Right renal pelvis (tissue), 4 donors: ENCODE measurements around the gene ELAVL1. TPM values are rescaled to one million over a fixed set of nuclear protein-coding genes. Genes with fewer than 3 reads are reported as not detected.
"Not testable (repeated sequence)": the region's sequence is repeated elsewhere in the genome, so short reads cannot be mapped to it uniquely, and the experiment has no call there.

Experiments
- DNase-seq, 4 donors: peaks; one replicate each; pipeline ENCODE4 v3.0.0-alpha.2; 2013; ENCODE audit warnings: low read depth in 4 of 4, low spot score in 3 of 4, missing footprints in 1 of 4
- polyA plus RNA-seq, 4 donors: library from polyadenylated mRNA; unstranded; fragments of 120-200 nt; gene quantifications; one replicate each; pipeline ENCODE4 v1.2.1, GENCODE V29; 2013; ENCODE audit not compliant: insufficient read length in 4 of 4

Gene ELAVL1
- polyA plus RNA-seq = 10 to 100 TPM; 87.8 to 91.8 (median 89.0) TPM

DNA sequence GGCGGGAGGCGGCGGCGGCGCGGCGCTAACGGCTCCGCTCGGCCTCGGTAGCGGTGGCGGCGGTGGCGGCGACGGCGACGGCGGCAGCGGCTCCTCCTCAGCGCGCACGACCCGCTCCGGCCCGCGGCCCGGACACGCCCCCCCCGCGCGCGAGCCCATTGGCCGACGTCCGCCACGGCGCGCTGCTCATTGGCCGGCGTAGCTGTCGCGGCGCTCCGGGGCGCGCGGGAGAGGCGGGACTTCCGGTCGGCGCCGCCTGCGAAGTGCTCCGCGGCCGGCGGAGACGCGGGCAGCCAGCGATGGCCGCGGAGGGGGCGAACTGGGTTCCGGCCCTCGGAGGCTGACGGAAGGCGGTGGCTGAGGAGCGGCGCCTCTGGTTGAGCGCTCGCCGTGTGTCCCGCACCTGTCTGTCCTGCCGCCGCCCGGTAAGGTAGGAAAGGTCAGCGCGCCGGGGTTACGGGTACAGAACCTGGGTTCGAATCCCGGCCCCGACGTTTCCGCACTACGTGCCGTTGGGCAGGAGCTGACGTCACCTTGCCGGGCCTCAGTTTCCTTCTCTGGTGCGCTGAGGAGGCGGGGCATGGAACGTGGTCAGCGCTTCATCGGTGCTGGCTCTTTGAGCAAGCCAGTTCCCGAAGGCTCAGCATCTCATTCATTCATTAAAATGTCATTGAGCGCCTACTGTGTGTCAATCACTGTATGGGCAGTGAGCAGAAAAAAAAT, at the start of gene ELAVL1:
Gene ELAVL1 (minus strand): TSS at position 108 of the 723 bp plus-strand sequence. CDS start 13,826 bp downstream, outside the sequence.
- DNase-seq = peak; percentile 79 to 83 (median 80)

DNA sequence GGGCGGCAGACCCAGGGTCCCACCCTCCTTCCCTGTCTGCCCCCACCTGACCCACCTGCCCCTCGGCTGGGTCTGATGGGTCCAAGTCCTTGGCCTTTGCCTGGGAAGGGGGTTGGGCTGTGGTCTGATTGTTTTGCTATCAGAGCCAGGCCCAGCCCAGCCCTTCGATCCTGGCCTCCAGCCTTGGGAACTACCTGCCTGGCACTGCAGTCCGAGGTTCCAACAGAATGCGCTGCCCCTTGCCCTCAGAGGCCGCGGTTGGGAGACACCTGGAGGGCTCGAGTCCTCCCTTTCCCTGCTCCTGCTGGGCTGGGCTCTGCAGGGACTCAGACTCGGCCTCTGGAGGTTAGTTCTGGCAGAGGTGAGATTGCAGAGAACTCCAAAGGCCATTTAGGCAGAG, 48.7 kb upstream of the ELAVL1 start:
- DNase-seq = no peak

DNA sequence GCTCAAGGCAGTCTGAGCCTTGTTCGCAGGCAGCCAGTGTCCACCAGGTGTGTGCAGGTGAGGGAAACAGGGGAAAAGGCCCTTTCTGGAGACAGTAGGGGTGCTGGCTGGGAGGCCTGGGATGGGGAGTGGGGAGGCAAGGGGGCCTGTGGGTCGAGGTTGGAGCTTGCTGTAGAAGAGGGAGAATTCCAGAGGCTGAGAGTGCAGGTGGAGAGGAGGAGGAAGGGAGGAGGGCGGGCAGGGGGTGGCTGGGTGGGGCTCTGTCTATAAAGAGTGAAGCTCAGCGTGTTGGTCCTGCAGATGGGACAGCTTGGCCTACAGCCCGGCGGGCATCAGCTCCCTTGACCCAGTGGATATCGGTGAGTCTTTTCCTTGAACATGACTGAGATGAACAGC, 47.0 kb upstream of the ELAVL1 start, which contains the start of gene CCL25:
Gene CCL25 (plus strand): TSS at position 297 of the 396 bp plus-strand sequence. CDS start 290 bp downstream, outside the sequence.
- no peak for DNase-seq

DNA sequence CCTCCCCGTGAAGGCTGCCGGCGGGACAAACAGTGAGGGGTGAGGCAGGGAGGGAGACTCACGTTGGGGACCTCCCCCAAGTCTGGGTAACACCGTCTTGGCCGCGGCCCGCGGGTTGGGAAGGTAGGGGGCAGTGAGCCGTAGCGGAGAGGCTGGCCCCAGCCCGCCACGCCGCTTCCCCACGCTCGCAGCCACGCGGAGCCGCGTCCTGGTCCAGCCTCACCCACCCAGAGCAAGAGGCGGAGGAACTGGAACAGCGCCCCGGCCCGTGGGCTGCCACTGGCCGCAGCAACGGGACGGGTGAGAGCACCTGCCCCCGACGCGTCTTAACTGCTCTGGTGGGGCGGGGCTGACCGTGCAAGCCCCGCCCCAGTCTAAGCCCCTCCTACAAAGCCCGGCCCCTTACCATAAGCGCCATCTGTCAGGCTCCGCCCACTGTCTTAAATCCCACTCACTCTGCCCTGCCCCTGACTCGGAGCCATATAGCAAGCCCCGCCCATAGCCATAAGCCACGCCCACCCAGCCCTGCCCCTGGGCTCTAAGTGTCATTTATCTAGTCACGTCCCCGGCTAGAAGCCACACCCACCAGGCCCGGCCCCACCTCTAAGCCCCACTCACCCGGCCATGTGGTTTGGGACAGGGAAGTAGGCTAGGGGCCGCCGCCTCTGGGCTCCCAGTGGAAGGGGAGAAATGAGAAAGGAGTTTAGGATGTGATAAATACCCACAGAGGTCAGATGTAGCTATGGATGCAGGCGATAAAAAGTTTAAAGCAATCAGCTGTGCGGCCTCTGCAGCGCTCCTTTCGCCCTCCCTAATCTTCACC, 45.0 kb upstream of the ELAVL1 start:
- peak; percentile 58 to 71 (median 69) for DNase-seq

DNA sequence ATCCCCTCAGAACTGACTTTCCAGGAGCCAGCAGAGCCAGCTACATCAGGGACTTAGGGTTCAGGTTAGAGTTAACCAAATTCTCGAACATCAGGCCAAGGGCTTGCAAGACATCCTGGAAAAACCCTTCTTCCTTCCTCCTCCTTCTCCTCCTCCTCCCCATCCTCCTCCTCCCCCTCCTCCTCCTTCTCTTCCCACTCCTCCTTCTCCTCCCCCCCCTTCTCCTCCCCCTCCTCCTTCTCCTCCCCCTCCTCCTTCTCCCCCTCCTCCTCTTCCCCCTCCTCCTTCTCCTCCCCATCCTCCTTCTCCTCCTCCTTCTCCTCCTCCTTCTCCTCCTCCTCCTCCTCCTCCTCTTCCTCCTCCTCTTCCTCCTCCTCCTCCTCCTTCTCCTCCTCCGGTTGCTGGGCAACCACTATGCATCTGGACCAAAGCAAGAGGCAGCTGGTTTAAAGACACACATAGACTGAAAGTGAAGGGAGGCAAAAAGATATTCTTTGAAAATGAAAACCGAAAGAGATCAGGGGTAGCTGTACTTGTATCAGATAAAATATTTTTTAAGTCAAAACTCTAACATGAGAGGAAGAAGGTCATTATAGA, 41.2 kb upstream of the ELAVL1 start:
- no peak for DNase-seq

DNA sequence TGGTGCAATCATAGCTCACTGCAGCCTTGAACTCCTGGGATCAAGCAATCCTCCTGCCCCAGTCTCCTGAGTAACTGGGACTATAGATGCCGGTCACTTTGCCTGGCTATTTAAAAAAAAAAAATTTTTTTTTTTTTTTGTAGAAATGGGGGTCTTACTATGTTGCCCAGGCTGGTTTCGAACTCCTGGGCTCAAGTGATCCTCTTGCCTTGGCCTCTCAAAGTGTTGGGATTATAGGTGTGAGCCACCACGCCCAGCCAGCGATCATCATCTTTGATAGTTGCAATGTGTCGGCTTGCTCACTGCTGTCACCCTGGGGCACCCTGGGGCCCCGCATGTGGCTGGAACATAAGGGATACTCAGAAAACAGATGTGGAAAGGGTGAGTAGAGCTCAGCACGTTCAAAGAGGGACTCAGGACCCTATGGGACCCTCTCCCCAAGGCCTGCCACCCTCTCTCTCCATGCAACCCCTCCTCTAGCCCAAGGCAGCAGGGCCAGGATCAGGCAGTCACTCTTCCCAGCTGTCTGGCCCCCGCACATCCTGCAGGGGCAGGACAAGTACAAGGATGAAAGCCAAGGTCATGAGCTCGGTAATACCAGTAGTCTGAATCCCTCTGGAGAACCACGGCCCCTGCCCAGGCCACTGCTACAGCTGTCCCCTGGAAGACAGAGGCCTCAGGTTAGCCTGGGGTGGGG, 40.6 kb upstream of the ELAVL1 start:
- DNase-seq = no peak

DNA sequence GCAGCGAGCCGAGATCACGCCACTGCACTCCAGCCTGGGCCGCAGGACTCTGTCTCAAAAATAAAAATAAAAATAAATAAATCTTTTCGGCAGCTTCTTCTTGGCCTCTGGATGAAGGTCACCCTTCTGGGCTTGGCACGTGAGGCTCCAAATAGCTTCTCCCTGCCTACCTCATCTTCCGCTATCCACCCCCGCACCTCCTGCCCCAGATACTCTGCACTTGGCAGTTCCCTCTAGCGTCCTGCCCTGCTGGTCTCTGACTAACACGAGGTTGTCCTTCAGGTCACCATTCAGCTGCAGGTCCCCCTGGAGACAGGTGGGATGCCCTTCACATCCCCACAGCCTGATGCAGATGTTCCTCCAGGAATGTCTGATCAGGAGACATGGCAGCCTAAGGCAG, 38.6 kb upstream of the ELAVL1 start:
- no peak for DNase-seq

DNA sequence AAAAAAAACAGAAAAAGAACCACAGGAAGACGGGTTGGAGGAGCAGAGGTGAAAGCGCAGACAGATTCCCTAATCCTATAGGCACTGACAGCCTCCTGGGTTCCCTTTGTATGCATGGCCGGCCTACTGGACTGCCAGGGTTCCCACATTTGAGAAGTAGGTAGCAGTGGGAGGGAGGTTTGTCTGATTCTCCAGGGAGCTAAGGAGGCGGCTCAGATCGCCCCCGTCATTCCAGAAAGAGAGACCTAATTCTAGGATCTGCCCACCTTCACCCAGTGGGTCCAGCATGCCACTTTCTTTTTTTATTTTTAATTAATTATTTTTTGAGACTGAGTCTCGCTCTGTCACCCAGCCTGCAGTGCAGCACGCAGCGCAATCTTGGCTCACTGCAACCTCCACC, 37.5 kb upstream of the ELAVL1 start:
- DNase-seq = no peak

DNA sequence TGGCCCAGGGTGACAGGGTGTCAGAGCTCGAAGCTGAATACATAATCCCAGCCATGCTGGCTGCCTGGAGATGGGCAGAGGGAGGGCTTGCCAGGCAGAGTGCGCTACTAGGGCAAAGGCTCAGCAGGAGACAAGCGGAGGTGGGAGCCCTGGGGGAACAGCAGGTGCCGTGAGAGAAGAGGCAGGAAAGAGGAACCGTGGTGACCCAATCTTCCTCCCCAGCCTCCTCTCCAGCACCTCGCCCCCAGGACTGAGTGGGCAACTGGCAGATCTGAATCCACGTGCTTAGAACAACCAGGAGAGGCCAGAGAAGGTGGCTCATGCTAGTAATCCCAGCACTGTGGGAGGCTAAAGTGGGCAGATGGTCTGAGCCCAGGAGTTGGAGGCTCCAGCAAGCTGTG, 36.1 kb upstream of the ELAVL1 start:
- no peak for DNase-seq

DNA sequence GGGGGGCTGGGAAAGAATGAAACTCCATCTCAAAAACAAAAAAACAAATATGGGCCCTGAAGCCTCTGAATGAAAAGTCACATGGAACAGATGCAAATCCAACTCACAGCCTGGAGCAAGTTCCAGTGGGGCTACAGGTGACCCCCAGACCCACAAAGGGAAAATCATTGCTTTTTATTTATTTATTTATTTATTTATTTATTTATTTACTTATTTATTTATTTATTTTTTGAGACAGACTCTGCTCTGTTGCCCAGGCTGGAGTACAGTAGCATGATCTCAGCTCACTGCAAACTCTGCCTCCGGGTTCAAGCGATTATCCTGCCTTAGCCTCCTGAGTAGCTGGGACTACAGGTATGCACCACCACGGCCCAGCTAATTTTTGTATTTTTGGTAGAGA, 33.8 kb upstream of the ELAVL1 start:
- DNase-seq = no peak

DNA sequence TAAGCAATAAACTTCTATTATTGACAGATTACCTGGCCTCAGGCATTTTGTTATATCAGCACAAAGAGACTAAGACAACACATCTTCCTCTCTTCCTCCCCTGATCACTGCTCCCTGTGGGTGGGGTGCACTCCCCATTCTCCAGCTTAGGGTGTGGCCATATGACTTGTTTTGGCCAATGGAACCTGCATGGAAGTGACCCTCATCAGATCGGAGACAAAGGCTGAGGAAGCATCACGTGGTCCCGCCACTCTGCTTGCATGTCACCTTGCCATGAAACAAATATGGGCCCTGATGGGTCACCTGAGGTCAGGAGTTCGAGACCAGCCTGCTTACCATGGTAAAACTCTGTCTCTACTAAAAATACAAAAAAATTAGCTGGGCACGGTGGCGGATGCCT, 33.4 kb upstream of the ELAVL1 start:
- no peak for DNase-seq

DNA sequence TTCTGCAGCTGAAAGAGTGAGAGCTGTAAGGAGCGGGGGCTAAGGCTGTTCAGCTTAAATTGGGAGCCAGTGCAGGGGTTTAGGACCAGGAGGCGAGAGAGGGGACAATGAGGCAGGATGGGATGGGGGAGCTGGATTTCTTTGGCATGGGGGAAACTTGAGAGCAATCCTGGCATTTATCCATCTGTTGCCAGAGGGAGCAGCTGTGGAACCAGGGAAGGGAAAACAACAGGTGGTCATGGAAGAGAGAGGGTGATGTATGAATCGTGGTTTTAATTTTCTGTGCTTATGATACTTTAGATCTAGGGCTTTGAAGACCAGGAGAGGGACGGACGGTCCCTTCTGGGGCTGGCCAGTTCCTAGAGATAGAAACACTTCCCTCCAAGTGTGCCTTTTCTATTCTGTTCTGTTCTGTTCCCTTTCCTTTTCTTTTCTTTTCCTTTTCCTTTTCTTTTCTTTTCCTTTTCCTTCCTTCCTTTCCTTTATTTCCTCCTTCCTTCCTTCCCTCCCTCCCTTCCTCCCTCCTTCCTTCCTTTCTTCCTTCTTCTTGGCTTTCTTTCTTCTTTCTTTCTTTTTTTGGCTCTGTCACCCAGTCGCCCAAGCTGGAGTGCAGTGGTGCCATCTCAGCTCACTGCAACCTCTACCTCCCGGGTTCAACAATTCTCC, 31.1 kb upstream of the ELAVL1 start:
- no peak for DNase-seq

DNA sequence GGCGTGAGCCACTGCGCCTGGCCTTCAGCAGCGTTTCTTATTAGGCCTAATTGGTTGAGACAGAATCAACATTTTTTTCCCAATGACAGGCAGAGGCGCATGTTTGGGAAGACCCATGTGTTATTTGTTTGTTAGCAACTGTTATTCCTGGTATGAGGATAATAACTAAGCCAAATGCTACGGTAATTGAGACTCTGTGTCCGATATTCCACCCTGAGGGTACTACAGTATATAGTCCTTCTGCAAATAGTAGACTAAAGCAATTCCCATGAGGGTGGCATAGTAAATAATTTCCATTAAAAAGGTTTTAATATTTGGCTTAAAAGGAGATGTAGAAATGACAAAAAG, 28.7 kb upstream of the ELAVL1 start:
- no peak for DNase-seq

DNA sequence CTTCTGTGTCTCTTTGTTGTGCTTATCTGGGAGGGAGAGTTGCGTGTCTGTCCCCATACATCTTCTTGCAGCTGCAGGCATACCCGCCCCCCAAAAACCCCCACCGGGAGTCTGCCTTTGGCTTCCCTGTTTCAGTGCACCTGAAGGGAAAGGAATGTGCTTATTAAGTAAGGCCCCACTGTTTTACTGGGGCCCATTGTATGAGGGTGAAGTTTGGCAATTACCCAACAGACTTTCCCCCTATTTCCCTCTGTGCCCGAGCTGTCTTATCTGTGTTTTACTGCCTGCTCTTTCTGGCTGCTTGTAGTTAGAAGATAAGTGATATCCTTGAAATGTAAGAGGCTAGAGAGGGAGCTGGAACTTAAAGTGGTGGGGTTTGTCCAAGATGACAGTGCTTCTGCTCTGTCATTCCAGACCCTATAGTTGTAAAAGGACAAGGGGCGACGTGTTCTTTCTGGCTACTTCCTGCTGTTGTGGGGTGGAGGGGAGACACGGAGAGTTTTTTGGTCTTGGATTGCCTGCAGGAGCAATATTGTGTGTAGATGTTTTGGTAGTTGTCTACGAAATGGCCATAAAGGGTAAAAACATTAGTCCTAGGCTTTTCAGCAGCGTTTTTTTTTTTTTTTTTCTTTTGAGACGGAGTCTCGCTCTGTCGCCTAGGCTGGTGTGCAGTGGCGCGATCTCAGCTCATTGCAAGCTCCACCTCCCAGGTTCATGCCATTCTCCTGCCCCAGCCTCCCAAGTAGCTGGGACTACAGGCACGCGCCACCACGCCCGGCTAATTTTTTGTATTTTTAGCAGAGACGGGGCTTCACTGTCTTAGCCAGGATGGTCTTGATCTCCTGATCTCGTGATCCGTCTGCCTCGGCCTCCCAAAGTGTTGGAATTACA, 28.1 kb upstream of the ELAVL1 start:
- not testable (repeated sequence) for DNase-seq

DNA sequence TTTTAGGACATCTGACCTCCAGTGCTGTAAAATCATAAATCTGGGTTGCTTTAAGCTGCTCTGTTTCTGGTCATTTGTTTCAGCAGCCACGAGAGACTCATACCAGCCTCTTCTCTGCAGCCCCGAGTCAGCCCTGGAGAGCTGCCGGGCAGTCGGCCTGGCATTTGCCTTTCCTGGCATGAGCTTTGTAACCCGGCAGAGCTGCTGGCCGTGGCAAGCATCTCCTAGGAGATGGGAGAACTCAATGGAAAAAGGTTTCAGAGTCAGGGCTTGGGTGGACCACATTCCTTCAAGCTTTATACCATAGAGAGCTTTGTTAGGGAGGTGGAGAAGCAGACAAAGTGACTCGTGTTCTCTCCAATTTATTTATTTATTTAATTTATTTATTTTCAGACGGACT, 25.5 kb upstream of the ELAVL1 start:
- DNase-seq = no peak

DNA sequence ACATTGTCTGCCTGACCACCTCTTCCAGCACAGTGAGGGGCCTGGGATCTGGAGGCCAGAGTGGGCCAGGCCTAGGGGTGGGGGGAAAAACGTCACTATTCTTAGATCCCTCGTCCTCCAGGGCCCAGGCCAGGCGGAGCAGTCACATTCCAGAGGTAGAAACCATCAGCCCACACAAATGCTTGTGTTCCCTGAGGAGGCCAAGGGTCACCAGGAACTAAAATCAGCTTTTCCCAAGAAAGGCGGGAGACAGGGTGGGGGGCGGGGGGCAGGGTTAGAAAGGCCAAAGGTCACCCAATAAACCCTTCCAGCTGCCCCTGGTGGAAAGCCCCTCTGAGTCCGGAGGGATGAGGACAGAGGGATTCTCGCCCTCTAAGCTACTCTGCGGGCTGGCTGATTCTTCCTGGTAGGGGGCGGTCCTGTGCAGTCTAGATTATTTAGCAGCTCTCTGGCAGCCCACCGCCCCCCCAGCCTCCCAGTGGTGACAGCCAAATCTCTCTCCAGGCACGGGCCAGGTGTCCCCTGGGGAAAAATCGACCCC, 23.6 kb upstream of the ELAVL1 start:
- DNase-seq = peak in 2 of 4 donors; percentile 29 to 48

DNA sequence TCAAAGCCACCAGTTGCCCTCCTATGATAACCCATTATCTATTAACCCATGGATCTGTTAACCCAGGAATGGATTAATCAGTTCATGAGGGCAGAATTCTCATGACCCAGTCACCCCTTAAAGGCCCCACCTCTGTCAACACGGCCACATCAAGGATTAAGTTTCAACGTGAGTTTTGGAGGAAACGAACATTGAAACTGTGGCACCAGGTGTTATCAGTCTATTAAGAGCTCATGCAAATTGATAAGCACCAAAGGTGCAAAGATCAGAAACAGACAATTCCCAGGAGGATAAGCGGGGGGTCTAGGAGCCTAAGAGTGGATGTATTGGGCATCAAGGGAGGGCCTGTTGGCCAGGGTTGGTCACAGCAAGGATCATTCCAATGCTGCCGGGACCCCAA, 19.9 kb upstream of the ELAVL1 start:
- no peak for DNase-seq

DNA sequence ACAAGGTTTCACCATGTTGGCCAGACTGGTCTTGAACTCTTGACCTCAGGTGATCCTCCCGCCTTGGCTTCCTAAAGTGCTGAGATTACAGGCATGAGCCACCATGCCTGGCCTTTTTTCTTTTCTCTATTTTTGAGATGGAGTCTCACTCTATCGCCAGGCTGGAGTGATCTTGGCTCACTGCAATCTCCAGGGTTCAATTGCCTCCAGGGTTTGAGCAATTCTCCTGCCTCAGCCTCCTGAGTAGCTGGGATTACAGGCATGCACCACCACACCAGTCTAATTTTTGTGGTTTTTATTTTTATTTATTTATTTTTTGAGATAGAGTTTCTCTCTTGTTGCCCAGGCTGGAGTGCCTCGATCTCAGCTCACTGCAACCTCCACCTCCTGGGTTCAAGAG, 18.8 kb upstream of the ELAVL1 start:
- DNase-seq = not testable (repeated sequence)

DNA sequence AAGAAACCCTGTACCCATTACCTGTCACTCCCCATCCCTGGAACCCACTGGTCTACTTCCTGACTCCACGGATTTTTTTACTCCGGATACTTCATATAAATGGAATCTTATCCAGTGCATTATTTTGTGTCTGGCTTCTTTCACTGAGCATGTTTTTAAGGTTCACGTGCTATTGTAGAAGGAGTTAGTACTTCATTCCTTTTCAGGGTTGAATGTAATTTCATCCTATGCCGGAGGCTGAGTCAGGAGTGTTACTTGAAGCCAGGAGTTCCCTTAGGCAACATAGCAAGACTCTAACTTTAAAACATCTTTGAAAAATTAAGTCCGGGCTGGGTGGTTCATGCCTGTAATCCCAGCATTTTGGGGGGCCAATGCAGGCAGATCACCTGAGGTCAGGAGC, 17.9 kb upstream of the ELAVL1 start:
- DNase-seq = no peak
